ENCODE data around the gene ROR1.

- TF ChIP-seq CTCF (IDR thresholded peaks at IDR 0.05) (no peak), EZH2 (IDR thresholded peaks at IDR 0.05; ENCODE audit: borderline replicate concordance, insufficient read depth, low read depth, low read length, poor library complexity, severe bottlenecking) (no peak)
Observed at GRCh38 chr1:63849149-63849548, 75.3 kb downstream of the ROR1 start.
